Endothelial cell (in vitro differentiated cells): ENCODE measurements around the gene C18orf54. TPM values are rescaled to one million over a fixed set of nuclear protein-coding genes. Genes with fewer than 3 reads are reported as not detected.

ENCODE experiments used
- DNase-seq: peaks from one replicate; pipeline ENCODE4 v3.0.0; 2021; ENCODE audit warnings: low spot score
- H3K27ac Mint-ChIP-seq: one replicate; pipeline ENCODE4 v1.8.0; 2021; ENCODE audit warnings: mixed read lengths, inconsistent platforms; ENCODE audit not compliant: unreplicated experiment
- H3K27me3 Mint-ChIP-seq: one replicate; pipeline ENCODE4 v1.8.0; 2021; ENCODE audit warnings: mild to moderate bottlenecking, moderate library complexity, mixed read lengths, inconsistent platforms; ENCODE audit not compliant: unreplicated experiment
- H3K36me3 Mint-ChIP-seq: one replicate; pipeline ENCODE4 v1.8.0; 2021; ENCODE audit warnings: mild to moderate bottlenecking, low read depth, mixed read lengths, inconsistent platforms; ENCODE audit not compliant: unreplicated experiment
- H3K4me1 Mint-ChIP-seq: one replicate; pipeline ENCODE4 v1.8.0; 2021; ENCODE audit warnings: mild to moderate bottlenecking, mixed read lengths, inconsistent platforms; ENCODE audit not compliant: unreplicated experiment
- H3K4me3 Mint-ChIP-seq: one replicate; pipeline ENCODE4 v1.8.0; 2021; ENCODE audit warnings: mild to moderate bottlenecking, mixed read lengths, inconsistent platforms; ENCODE audit not compliant: unreplicated experiment
- H3K9me3 Mint-ChIP-seq: one replicate; pipeline ENCODE4 v1.8.0; 2021; ENCODE audit warnings: mixed read lengths, inconsistent platforms; ENCODE audit not compliant: unreplicated experiment
- total RNA-seq: library from RNA; stranded (reverse); fragmentation: NEBNext Ultra II Directional; extraction: Animal tissue kit (Norgen Biotek cat#: 25700); gene quantifications from one replicate; pipeline ENCODE4 v1.2.1, GENCODE V29; 2021; ENCODE audit not compliant: unreplicated experiment
- TF ChIP-seq, protein P1 (sequence below): fragments of 200-600 bp; sonication (generic); IDR thresholded peaks from one replicate; pipeline ENCODE4 v1.5.0; 2021; ENCODE audit warnings: antibody characterized with exemption; ENCODE audit not compliant: unreplicated experiment

The C18orf54 gene
- total RNA-seq, 1 donor from 2014 or later = 19.2 TPM

- DNase-seq = no peak
- Mint-ChIP-seq H3K27me3 (no peaks in the 10 kb centered on the region), H3K36me3 (no peaks in the 10 kb centered on the region), H3K4me1 (no peaks in the 10 kb centered on the region), H3K9me3 (no peaks in the 10 kb centered on the region), H3K27ac (no peak overlapping the region), H3K4me3 (no peak overlapping the region)
- TF ChIP-seq, protein P1, sequence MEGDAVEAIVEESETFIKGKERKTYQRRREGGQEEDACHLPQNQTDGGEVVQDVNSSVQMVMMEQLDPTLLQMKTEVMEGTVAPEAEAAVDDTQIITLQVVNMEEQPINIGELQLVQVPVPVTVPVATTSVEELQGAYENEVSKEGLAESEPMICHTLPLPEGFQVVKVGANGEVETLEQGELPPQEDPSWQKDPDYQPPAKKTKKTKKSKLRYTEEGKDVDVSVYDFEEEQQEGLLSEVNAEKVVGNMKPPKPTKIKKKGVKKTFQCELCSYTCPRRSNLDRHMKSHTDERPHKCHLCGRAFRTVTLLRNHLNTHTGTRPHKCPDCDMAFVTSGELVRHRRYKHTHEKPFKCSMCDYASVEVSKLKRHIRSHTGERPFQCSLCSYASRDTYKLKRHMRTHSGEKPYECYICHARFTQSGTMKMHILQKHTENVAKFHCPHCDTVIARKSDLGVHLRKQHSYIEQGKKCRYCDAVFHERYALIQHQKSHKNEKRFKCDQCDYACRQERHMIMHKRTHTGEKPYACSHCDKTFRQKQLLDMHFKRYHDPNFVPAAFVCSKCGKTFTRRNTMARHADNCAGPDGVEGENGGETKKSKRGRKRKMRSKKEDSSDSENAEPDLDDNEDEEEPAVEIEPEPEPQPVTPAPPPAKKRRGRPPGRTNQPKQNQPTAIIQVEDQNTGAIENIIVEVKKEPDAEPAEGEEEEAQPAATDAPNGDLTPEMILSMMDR = no peak
Observed at GRCh38 chr18:54351186-54351585, 6.5 kb upstream of the C18orf54 start.

DNA sequence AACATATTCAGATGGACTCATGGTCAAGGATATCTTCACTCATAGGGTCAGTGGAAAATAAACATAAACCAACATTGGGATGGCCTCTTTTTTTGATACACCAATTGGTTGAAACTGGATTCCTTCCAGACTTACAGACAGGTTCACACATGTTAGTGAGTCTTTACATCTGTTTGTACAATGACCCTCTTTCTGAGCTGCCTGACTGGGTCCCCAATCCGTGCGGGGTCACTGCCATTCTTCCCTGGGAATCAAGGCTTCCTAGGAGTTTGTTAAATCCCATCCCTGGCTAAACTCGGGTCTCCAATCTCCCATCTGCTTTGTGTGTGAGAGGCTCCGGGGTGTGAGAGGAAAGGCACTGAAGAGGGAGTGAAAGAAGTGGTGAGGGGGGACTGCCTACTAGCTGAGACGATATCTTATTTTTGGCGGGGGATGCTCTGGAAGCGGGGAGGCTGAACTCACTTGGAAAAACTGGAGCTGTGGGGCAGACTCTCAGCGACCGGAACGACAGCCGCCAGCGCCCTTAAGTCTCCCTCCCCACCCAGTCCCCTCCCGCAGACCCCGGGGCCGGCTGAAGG lies 535 bp upstream of the C18orf54 start:
- TF ChIP-seq, protein P1 = no peak
- Mint-ChIP-seq H3K4me3 (peak overlapping the region; percentile 98), H3K27ac (peak overlapping the region; percentile 83), H3K9me3 (no peaks in the 10 kb centered on the region), H3K36me3 (peaks cover 12% of the 10 kb centered on the region), H3K4me1 (peaks cover 14% of the 10 kb centered on the region), H3K27me3 (peaks cover 6% of the 10 kb centered on the region)
- DNase-seq = no peak

DNA sequence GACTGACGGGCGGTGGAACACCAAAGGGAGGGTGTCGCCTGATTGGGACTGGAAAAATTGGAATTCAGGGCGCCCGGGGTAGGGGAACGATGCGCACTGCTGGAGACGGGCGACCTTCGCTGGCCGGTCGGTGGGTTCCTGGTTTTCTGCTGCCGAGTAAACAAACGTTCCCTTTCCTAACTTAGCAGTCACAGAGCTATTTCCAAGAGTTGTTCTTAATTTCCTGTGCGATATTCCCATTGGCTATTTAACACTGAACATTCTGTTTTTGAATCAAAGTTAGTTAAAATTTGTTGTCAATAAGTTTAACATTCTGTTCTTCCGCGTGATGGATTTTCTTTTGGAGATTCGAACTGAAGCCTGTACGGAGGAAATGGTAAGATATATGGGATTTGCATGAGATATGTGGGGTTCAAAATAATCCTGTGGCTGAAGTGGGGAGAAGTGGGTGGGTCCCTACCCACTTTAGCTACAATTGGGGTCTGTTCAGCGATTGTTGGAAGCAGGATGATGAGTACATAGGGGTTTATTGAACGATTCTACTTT lies 862 bp downstream of the C18orf54 start:
- peak overlapping the region; percentile 96 for H3K27ac Mint-ChIP-seq
- peaks cover 14% of the 10 kb centered on the region for H3K4me1 Mint-ChIP-seq
- TF ChIP-seq, protein P1 = no peak
- H3K36me3 Mint-ChIP-seq = peaks cover 12% of the 10 kb centered on the region
- H3K9me3 Mint-ChIP-seq = no peaks in the 10 kb centered on the region
- DNase-seq = no peak
- peak overlapping the region; percentile 98 for H3K4me3 Mint-ChIP-seq
- H3K27me3 Mint-ChIP-seq = peaks cover 6% of the 10 kb centered on the region

DNA sequence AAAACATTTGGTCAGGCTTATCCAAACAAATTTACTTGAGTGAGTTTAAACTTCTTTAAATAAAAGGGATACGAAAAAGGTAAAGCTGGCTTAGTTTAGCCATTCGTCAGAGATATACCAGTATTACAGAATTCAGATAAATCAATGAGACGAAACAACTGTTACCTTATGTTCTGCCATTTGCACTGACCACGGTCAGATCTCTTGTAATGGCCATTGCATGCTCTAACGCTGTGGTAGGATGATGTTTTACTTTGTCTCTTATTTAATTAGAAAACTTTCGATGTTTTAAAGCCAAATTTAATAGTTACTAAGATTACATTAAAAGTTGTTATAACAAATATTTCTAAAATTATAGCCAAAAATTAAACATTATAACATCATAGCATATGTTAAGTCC lies 1.5 kb downstream of the C18orf54 start:
- Mint-ChIP-seq H3K9me3 (no peaks in the 10 kb centered on the region), H3K36me3 (peaks cover 12% of the 10 kb centered on the region), H3K4me3 (peak overlapping the region; percentile 98), H3K27me3 (peaks cover 6% of the 10 kb centered on the region), H3K4me1 (peaks cover 14% of the 10 kb centered on the region), H3K27ac (no peak overlapping the region)
- TF ChIP-seq, protein P1 = no peak
- DNase-seq = no peak

GRCh38 chr18:54360406-54360805 lies 2.7 kb downstream of the C18orf54 start:
- Mint-ChIP-seq H3K9me3 (no peaks in the 10 kb centered on the region), H3K4me1 (peaks cover 14% of the 10 kb centered on the region), H3K27me3 (peaks cover 6% of the 10 kb centered on the region), H3K27ac (no peak overlapping the region), H3K36me3 (peaks cover 12% of the 10 kb centered on the region), H3K4me3 (no peak overlapping the region)
- no peak for DNase-seq
- TF ChIP-seq, protein P1 = no peak
